HG03457 (cell line): Measurements from ENCODE around the gene MDM1.

Experiments
- ATAC-seq: cut with Tn5 transposase; IDR thresholded peaks from one replicate; pipeline ENCODE4 v1.9.1; 2021; ENCODE audit warnings: moderate number of reproducible peaks; ENCODE audit not compliant: unreplicated experiment

MDM1 gene, protein sequence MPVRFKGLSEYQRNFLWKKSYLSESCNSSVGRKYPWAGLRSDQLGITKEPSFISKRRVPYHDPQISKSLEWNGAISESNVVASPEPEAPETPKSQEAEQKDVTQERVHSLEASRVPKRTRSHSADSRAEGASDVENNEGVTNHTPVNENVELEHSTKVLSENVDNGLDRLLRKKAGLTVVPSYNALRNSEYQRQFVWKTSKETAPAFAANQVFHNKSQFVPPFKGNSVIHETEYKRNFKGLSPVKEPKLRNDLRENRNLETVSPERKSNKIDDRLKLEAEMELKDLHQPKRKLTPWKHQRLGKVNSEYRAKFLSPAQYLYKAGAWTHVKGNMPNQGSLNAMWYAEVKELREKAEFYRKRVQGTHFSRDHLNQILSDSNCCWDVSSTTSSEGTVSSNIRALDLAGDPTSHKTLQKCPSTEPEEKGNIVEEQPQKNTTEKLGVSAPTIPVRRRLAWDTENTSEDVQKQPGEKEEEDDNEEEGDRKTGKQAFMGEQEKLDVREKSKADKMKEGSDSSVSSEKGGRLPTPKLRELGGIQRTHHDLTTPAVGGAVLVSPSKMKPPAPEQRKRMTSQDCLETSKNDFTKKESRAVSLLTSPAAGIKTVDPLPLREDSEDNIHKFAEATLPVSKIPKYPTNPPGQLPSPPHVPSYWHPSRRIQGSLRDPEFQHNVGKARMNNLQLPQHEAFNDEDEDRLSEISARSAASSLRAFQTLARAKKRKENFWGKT

DNA sequence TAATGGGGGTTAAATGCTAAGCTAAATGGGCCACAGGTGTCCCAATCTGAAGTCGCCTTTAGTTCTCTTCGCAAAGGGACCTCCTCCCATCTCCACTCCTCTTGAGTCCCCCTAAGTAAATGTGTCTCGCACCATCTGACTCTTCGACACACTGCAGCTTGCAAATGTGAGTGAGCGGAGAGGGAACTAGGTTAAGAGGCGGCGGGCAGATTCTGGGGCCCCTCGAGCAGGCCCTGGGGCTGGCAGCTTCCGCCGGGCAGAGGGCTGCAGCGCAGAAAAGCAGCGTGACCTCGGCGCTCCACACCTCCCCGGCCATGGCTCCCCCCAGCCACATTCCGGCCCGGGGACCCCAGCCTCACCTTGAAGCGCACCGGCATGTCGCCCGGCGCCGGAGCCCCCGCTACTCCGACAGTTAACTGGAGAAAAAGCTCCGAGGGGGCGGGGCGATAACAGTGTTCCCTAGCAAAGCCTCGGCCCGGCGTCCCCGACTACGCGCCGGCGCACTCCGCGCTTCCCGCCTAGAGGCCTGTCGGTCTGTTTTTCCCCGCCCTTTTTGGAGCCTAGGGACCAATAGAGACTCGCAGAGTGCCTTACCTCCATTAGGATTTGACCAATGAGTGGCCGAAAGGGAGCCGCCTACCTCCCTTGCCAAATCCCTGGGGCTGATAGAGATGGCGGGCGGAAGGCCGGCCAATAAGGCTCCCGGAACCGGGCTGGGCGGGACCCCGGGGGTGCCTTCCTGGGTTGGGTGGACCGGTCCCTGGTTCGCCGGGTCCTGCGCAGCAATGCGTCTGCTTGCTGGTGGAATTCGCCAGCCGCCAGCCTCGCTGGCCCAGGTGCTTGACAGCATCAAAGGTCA, at the start of gene MDM1:
TSS of gene MDM1 (minus strand) at position 494 of the 859 bp plus-strand sequence. CDS start at position 377, 117 bp downstream.
- peak; percentile 98 for ATAC-seq

DNA sequence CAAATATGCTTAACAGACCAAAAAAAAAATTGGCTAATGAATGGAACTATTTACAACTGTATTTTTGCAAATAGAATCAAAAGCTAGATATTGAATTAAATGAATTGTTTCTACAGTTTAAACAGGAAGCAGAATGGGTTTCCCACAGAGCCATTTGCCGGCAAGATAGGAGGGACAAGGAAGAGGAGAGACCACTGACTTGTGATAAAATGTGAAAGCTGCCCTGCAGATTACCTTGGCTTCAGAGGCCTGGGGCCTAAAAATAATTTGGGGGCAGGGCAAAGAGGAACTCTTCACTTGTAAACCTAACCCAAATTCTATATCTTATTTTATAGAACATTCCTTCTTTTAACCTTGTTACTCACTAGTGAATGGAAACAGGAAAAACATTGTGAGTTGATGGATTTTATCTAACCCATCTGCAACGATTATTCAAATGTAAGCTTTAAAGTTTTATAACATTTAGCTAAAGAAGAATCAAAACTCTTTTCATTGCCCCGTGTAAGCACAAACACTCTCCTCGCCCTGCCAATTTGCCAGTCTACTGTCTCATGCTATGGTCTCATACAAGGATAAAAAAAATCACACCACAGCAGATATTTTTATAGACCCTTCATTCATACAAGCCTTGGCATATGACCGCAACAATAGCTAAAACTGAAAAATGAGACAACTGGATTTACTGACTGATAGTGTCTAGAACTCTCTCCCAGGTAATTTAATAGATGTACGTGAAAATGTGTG, 49.5 kb upstream of the MDM1 start:
- ATAC-seq = no peak

DNA sequence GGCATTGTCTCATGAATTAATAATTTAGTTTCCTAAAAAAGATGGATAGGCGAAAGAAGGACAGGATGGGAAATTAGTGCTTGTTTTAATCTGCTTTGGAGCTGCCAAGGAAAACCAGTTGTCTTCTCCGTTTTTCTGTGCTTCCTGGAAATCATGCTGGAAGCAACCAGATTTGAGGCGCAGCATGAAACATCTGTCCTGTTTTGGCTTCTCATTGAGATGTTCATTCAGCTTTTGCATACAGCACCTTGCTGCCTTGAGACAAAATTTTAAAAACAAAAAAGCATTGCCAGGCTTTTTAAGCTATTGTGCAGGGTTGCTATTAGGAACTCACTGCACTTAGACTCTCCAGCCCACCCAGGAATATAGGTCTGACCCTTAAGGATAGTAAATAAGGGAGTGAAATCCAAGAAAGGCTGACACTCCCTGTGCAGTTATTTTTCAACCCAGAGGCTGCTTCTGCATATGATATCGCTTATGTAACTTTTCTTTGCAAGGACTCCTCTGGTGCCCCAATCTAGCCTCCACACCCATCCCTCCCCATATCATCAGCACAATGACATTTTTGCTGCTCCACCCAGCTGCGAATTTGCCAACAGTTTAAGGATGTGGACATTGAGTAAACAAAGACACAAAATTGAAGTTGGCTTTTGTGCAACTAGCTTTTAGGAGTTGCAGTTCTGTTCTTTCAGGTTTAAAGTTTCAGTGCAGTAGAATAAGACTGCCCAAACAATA, 46.9 kb upstream of the MDM1 start:
- ATAC-seq = no peak

DNA sequence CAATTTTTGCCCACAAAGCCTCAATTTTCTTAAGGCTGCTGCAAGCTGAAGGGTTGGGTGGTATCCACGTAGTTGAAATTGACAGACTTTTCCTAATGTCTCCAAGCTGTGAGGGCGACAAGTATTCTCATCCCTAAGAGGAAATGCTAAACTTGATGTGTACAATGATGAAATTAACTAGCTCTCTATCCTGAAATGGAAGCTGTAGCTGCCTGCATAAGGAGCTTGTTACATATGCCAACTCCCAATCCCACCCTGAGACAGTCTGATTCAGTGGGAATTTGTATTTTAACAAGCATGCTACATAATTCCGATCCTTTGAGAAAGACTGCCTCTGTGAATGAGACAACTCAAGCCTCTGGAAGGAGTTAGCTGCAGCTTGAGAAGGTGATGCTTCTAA, 45.7 kb upstream of the MDM1 start:
- no peak for ATAC-seq

DNA sequence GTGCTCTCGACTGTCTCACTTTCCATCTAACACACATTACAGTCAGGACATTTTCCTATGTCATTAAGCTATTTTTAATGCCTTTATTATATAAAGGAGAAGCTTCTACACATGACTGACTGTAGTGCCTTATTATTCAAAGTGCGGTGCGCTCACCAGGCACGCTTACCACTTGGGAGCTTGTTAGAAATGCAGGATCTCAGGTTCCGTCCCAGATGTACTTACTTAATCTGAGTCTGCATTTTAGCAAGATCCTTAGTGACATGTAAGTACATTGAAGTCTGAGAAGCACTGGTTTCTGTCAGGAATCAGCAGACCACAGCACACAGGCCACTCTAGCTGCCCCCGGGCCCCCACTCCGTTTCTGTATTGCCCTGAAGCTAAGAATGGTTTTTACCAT, 44.7 kb upstream of the MDM1 start:
- no peak for ATAC-seq

DNA sequence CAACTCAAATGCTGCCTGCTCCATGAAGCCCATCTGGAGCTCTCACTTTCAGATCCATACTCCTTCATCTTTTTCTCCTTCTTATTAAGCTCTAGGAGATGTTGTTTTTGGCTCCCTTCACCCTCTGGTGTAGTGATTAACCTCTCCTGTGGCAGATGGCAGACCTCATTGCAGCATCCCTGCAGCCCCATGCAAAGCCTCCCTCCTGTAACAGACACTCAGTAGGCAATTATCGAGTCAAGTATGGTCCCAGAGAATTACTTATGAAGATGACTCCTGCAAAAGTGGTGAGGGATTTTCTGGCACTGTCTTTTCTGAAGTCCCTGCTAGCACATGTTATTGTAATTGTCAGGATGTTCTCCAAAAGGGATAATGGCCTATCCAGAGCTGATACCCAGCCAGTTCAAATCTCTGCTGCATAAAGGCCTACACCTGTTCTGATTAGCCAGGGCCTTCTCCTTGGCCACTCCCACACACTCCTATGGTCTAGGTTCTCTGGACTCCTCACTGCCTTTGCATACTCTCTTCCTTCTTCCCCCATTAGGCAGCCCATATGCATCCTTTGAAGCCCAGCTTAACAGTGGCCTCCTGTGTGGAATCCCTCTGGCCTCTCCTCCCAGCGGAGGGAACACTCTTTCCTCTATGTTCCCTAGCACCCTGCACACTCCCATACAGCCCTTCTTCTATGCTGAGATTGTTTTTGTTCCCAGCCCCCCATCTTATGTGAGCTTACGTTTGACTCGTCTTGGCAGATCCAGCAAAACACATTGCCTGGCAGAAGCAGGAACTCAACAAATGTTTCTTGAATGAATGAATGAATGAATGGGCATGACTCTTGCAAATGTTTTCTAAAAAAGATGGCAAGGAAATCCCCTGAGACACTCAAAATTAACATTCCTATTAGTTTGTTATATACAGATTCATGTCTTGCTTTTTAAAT, 43.9 kb upstream of the MDM1 start:
- ATAC-seq = no peak

DNA sequence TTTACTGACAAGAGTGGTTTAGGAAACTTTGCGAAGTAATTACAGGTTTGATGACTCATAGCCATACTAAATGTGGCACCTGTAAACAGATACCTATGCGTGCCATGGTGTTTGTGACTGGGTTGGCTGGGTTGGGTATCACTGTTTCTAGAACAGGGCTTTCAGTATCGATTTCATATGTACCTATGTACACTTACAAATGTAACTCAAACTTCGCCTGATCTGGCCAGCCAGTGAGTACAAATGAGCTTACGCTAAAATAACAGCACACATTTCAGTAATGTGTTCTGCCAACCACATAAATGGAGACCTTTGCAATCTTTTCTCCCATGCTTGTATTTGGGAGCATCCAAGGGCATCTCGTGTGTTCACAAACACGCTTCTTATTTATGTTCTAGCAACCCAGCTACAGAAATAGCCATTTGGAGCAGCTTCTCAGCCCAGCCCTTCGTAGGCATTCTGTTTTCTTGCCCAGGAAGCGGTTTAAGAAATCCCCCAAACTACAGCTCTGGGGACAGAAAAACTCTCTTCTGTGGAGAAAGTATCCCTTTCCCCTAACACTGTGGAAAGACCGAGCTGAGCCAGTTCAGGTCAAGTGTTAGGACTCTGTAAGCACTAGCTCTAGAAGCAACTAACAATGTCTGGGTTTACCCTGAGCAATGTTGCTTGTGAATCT, 42.3 kb upstream of the MDM1 start:
- ATAC-seq = peak; percentile 86

DNA sequence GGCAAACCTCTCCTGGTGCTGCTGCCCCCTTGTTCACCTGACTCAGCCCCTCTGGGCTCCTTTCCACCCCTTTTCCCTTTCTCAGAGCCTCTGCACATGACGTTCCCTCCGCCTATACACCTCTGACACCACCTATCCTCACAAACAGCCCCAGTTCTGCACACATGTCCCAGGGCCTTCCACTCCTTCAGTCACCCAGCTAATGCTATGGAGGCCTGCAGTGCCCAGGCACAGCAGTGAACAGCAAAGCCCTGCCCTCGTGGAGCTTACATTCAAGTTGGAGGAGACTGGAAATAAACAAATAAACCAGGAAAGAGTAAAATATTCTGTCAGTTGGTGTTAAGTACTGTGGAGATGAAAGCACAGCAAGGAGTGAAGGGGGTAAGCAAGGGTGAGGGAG, 38.5 kb upstream of the MDM1 start:
- no peak for ATAC-seq

DNA sequence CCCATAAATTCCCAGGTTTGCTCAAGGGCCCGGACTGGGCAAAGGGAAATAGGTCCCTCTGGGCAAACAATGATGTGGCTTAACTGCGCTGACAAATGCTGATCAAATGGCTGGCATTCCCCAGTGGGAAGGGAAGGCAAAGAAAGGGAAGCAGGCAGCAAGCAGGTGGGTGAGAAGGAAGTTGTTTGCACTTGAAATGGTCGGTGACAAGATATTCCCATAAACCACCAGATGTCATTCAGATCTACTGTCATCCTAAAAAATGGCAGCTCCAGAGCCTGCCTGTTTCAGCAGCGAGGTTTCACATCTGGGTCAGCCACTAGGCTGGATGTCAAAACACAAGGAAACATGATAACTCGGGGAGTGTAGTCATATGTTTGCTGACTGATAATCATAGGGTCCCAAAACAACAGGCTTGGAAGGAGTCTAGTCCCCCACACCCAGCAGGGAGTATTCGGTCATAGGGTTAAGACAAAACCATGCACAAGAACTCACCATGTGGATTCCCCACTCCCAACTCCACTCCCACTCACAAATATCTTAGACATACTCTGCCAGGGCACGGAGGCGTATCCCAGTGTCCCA, 37.9 kb upstream of the MDM1 start:
- ATAC-seq = no peak

DNA sequence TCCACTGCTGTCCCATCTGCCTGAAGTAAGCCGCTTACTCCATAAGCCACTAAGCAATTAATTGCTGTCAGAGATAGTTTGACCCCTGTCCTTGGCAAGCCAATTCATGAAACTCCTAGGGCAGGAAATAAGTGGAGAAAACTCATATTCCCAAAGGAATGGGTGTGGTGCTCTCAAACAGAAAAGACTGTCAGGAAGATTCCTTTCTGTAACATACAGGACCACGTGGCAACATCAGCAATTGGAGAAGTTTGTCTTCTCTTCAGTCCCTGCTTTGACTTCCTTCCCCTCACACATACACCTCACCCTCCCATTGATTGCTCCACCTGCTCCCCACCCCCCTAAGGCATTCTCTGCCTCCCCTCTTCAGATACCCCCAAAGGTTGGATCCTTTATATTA, 36.2 kb upstream of the MDM1 start:
- no peak for ATAC-seq

DNA sequence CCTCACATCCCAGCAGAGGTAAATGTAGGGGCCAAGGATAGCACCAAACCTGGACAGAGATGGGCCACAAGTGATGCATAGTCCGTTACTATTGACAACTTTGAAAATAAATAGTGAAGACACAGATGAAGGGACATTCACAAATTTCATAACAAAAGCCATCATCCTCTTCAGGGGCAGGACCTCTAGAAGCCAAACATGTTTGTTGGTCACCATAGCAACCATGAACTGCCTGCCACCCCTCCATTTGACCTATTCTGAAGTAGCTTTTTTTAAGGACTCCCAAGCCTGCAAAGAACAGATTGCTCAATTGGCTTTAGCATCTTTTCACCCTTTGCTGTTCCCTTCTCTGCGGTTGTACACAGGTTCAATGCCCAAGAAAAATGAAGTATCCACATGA, 35.7 kb upstream of the MDM1 start:
- ATAC-seq = no peak

DNA sequence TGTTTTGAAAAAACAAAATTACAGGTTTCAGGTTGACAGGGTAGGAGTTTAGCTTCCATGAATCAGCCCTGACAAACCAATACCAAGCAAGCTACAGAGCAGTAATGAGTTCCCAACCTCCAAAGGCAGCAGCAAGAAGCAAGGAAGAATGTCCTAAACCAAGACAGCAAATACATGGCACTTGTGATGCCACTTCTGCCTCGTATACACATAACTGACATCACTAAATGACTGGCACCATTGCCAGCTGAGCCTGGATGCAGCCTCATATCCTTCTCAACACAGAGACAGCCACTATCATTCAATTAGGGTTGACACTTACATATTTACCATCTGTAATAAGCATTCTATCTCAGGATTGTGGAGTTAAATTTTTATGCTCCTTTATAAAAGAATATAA, 35.0 kb upstream of the MDM1 start:
- ATAC-seq = no peak

DNA sequence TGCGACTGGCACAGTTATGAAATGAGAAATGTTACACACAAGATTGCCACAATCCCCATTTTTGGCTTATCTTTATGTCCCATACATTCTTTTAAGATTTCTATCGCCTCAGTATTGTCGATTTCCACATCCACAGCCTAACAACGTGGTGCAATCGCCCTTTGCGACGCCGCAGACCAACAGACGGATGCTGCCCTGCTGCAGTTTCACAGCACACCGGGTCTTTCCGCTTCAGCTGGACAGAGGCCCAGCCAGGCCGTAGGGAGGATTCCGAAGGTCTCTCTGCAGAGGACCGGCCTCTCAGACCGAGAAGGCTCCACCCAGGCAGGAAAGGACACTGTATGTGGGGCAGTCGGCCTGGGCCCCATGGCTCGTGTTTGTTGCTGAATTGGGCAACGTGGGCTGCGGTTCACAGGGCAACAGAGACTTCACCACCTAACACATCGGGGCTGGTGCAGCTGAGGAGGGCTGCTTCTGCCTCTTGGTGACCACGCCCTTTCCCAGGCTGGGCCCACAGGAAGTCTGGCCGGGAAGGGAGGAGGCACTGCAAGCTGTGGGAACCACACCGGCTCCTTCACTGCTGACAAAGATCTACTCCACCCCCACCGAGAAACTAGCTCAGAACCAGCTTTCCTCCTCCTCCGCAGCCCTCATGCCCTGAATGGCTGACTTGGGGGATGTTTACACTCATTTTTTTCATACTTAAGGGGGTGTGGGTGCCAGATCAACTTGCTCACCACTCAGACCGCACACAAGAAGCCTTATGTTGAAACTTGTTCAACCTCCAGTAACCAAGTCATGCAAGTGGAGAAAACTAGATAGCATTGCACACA, 32.9 kb upstream of the MDM1 start:
- ATAC-seq = peak; percentile 92

DNA sequence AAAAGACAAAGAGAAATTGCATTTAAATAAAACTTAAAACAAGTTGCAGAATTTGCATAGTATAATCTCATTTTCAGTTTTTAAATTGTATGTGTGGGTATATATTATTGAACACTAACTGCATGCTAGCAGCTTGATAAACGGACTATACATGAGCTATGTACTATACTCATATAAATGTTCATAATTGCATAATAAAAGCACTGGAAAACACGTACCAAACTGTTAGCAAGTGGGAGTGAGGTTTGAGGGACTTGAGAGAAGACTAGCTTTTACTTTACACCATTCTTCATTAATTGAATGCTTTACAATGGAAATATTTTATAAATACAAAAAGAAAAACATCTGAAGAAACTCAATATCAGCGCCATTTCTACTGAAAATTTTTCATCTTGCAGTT, 32.2 kb upstream of the MDM1 start:
- no peak for ATAC-seq

DNA sequence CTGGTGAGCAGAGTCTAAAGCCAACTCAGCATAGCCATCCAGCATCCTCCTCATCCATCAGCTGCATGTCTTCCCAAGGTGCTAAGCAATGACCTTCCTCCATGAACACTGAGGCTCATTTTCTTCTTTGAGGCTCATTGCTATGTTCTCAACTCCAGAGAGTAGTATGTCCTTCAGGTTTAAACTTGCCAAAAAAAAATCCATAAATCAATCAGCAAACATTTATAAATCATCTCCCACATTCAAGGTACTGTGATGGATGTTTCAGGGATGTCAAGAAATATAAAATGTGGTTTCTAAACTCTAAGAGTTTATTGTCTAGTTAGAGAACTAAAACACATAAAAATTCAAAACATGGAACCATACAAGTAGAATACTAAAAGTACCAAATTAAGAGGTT, 29.8 kb upstream of the MDM1 start:
- ATAC-seq = no peak

DNA sequence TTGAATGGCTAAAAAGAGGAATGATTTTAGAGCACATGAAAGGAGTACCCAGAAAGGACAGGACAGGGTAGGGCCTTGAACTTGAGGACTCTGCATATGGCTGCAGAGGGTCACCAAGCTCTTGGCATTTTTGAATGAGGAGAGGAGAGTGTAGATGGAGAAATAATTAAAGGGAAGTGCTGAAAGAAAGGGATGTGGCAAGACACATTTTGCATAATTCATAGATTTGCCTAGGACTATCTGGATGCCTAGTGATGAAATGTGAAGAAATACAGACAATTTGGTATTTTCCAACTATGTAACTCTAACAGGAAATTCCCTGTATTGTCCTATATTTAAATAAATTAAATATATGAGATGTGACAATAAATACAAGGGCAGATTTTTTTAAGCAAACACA, 27.5 kb upstream of the MDM1 start:
- no peak for ATAC-seq
